Peyer's patch (tissue), 4 donors: ENCODE results near the gene SGMS1. TPM values are rescaled to one million over a fixed set of nuclear protein-coding genes. Genes with fewer than 3 reads are reported as not detected.

ENCODE experiments used
- DNase-seq, 3 donors: peaks; one replicate each; pipeline ENCODE4 v3.0.0-alpha.2; 2017 to 2019
- H3K27ac ChIP-seq, 4 donors: fragments of 200-600 bp; sonication (generic); one replicate each; pipeline ENCODE4 v1.5.1; 2016 to 2019
- H3K27me3 ChIP-seq, 2 donors: fragments of 200-600 bp; sonication (generic); one replicate each; pipeline ENCODE4 v1.5.1; 2019
- H3K36me3 ChIP-seq, 3 donors: fragments of 200-600 bp; sonication (generic); one replicate each; pipeline ENCODE4 v1.5.1; 2016 to 2019
- H3K4me1 ChIP-seq, 4 donors: fragments of 200-600 bp; sonication (generic); one replicate each; pipeline ENCODE4 v1.5.1; 2016 to 2019
- H3K4me3 ChIP-seq, 4 donors: fragments of 200-600 bp; sonication (generic); 1 replicate in 3 of 4; 2 replicates in 1 of 4; pipeline ENCODE4 v1.5.1; 2016 to 2019; ENCODE audit warnings: mild to moderate bottlenecking in 1 of 4
- H3K9me3 ChIP-seq, 4 donors: fragments of 200-600 bp; sonication (generic); one replicate each; pipeline ENCODE4 v1.5.1; 2016 to 2019; ENCODE audit warnings: mild to moderate bottlenecking in 1 of 4
- POLR2A ChIP-seq, 2 donors: fragments of 450-650 bp; IDR thresholded peaks; one replicate each; pipeline ENCODE4 v1.5.1; 2017; ENCODE audit warnings: antibody characterized with exemption in 2 of 2, mild to moderate bottlenecking in 2 of 2, moderate library complexity in 2 of 2
- total RNA-seq, 4 donors: library from RNA; depleted of rRNA; stranded (reverse); fragments of >200 nt; gene quantifications; one replicate each; pipeline ENCODE4 v1.1.0, GENCODE V29; 2016
- TF ChIP-seq, protein P1 (sequence below), 6 experiments: fragments of 450-650 bp in 4 of 6; fragments of 200-600 bp in 2 of 6; sonication (generic) in 1 of 6; IDR thresholded peaks; one replicate each; pipeline ENCODE4 v1.5.1; 2017 to 2019; ENCODE audit warnings: antibody characterized with exemption in 6 of 6, mild to moderate bottlenecking in 3 of 6, moderate library complexity in 1 of 6

SGMS1 gene
- total RNA-seq, 4 donors from 2014 or later = 73.4 to 117 (median 88.4) TPM

DNA sequence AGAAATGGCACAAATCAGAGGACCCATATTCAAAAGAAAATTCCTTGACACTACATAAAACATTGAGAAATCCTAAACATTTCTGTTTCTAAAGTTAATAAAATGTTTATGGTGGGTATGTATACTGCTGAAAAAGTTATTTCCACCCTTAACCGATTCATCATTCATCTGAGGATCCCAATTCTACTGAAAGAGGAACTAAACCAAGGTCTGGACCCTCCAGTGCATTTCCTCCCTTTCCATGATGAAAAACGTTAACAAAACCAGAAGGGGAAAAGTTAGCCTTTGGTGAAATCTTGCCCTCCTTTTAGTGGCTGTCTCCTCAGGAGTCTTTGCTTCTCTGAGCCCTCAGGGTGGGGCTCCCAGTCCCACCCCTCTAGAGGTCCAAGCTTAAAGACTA is 227.9 kb downstream of the SGMS1 start:
- Histone ChIP-seq H3K27ac (no peak overlapping the region), H3K4me3 (no peak overlapping the region), H3K27me3 (no peaks in the 10 kb centered on the region), H3K4me1 (no peaks in the 10 kb centered on the region), H3K36me3 (no peaks in the 10 kb centered on the region), H3K9me3 (no peaks in the 10 kb centered on the region)
- DNase-seq = no peak
- TF ChIP-seq, protein P1, sequence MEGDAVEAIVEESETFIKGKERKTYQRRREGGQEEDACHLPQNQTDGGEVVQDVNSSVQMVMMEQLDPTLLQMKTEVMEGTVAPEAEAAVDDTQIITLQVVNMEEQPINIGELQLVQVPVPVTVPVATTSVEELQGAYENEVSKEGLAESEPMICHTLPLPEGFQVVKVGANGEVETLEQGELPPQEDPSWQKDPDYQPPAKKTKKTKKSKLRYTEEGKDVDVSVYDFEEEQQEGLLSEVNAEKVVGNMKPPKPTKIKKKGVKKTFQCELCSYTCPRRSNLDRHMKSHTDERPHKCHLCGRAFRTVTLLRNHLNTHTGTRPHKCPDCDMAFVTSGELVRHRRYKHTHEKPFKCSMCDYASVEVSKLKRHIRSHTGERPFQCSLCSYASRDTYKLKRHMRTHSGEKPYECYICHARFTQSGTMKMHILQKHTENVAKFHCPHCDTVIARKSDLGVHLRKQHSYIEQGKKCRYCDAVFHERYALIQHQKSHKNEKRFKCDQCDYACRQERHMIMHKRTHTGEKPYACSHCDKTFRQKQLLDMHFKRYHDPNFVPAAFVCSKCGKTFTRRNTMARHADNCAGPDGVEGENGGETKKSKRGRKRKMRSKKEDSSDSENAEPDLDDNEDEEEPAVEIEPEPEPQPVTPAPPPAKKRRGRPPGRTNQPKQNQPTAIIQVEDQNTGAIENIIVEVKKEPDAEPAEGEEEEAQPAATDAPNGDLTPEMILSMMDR (IDR thresholded peaks at IDR 0.05) = no peak
- no peak for TF ChIP-seq POLR2A (IDR thresholded peaks at IDR 0.05)

DNA sequence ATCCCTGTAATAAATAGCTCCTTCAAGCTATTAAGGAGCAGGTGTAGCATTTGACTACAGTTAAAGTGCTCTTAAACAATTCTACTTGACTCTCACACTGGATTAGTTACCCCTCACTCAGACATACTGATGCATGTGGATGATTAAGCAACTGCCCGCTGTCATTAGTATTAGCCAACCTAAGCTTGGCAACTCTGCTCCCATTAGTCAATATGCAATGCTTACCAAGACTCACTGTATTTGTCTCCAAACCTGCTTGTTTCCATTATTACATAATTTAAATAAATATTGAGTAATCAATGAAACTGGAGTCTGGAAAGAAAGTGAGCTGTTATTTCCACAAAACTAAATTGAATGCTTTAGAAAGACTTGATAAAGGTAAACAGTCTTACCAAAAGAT is 228.5 kb downstream of the SGMS1 start:
- H3K4me3 ChIP-seq = no peak overlapping the region
- H3K4me1 ChIP-seq = no peaks in the 10 kb centered on the region
- H3K27ac ChIP-seq = no peak overlapping the region
- TF ChIP-seq, protein P1 (IDR thresholded peaks at IDR 0.05) = no peak
- no peak for TF ChIP-seq POLR2A (IDR thresholded peaks at IDR 0.05)
- H3K27me3 ChIP-seq = no peaks in the 10 kb centered on the region
- DNase-seq = no peak
- H3K36me3 ChIP-seq = no peaks in the 10 kb centered on the region
- no peaks in the 10 kb centered on the region for H3K9me3 ChIP-seq

DNA sequence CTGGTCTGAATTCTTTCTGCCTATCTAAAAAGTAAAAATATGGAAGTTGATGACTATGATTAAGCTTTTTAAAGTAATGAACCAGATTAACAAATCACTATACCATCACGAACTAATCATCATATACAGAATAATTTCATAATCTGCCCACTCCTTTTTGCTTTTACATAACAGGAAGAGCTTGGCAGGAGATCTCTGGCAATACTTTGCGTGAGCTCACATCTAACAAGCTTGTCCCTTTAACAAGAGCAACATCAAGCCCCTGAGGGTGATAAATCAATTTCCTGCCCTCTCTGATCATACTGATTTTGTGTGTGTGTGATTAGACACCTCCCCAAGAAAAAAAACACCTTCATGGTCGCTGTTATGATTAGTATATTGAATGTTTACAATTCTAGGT is 228.9 kb downstream of the SGMS1 start:
- TF ChIP-seq, protein P1 (IDR thresholded peaks at IDR 0.05) = no peak
- no peak for TF ChIP-seq POLR2A (IDR thresholded peaks at IDR 0.05)
- Histone ChIP-seq H3K27ac (peak overlapping the region in 1 of 4 donors; percentile 53), H3K27me3 (no peaks in the 10 kb centered on the region), H3K36me3 (no peaks in the 10 kb centered on the region), H3K9me3 (no peaks in the 10 kb centered on the region), H3K4me3 (no peak overlapping the region), H3K4me1 (no peaks in the 10 kb centered on the region)
- DNase-seq = no peak

DNA sequence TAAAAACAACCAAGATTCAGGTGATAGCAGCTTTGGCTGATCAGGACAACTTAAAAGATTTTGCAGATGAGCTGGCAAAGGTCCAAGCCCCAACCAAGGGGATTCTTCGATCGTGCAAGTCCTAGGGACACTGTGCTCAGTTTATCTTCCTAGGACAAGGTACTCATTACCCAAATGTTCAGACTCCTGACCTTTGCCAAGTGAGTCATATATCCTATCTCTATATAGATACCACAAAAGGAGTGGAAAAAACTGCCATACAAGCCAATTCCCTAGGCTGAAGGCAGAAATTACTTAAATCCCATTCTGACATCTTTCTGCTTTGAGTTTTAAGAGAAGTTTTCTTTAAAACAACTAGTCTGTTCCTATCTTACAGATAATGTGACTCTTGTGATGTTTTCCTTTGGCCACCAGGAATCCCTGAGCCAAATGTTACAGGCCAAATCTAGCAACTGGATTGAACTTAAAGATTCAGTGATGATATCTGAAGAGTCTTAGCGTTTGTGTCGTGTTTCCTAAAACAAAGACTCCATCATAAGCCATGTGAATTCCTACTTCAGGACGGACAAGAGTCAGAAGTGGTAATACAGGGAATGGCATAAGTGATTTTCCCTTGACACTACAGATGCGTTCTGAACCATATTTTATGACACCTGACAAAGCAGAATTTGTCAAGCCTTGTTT is 229.8 kb downstream of the SGMS1 start:
- Histone ChIP-seq H3K27me3 (no peaks in the 10 kb centered on the region), H3K4me3 (no peak overlapping the region), H3K27ac (peak overlapping the region in 3 of 4 donors; percentile 16 to 53 (median 52)), H3K4me1 (no peaks in the 10 kb centered on the region), H3K36me3 (no peaks in the 10 kb centered on the region), H3K9me3 (no peaks in the 10 kb centered on the region)
- TF ChIP-seq, protein P1 (IDR thresholded peaks at IDR 0.05) = no peak
- TF ChIP-seq POLR2A (IDR thresholded peaks at IDR 0.05) = no peak
- no peak for DNase-seq

DNA sequence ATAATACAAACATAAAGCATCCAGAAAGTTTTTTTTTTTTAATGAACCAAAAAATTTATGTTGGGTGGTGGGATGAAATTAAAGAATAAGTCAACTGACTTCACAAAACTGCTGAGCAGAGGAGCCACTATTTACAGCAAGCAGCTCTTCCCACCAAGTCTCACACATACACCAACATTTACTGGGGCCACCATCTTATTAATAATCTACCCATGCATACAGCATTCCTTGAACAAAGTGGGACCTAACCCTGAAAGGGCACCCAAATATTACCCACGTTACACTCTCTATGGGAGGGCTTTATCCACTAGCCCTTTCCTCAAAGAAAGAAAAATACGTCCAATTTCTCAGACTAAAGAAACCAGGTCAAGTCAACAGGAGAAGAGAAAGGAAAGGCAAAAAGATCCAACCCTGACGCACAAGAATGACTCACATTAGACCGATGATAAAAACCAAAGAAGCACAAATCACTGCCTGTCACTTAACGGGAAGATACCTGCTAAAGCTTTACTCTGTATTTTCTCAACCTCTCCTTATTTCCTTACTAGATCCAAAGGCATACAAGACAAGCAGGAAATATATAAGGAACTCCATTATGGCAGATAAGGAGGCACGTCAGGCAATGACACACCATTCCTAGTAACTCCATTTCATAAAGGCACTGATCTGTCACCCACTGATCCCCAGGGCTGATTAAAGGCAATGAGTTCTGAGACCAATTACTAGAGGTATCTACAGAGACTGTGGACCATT is 230.6 kb downstream of the SGMS1 start:
- H3K4me1 ChIP-seq = no peaks in the 10 kb centered on the region

DNA sequence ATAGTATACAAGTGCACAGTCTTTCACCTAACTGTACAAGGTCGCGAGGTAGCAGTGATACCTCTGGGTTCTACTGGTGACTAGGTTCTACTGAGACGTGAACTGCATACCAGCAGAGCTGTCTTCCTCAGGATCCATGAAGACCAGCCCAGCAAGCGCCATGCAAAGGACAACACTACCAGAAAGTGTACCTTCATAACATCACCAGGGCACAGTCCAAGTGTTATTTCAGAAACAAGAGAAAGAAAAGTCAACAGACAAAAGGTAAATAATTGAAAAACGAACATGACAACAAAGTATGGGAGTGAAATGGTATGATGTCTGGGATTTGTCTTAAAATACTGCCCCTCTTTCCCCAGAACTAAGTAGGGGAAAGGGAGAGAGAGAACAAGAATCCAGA is 231.3 kb downstream of the SGMS1 start:
- H3K4me3 ChIP-seq = no peak overlapping the region
- H3K36me3 ChIP-seq = no peaks in the 10 kb centered on the region
- no peaks in the 10 kb centered on the region for H3K27me3 ChIP-seq
- DNase-seq = no peak
- TF ChIP-seq, protein P1 (IDR thresholded peaks at IDR 0.05) = no peak
- no peak for TF ChIP-seq POLR2A (IDR thresholded peaks at IDR 0.05)
- H3K4me1 ChIP-seq = peaks cover 0 to under 1% (median 0%) of the 10 kb centered on the region in 4 donors
- H3K9me3 ChIP-seq = no peaks in the 10 kb centered on the region
- peak overlapping the region in 1 of 4 donors; percentile 52 for H3K27ac ChIP-seq

More for the DNA sequence above, 230.6 kb downstream of the SGMS1 start:
- no peak for TF ChIP-seq POLR2A (IDR thresholded peaks at IDR 0.05)
- no peaks in the 10 kb centered on the region for H3K9me3 ChIP-seq
- no peaks in the 10 kb centered on the region for H3K27me3 ChIP-seq
- no peaks in the 10 kb centered on the region for H3K36me3 ChIP-seq
- peak overlapping the region in 3 of 4 donors; percentile 16 to 53 (median 52) for H3K27ac ChIP-seq
- DNase-seq = no peak
- no peak overlapping the region for H3K4me3 ChIP-seq
